ENCODE data around the gene TAS1R3. TPM values are rescaled to one million over a fixed set of nuclear protein-coding genes. Genes with fewer than 3 reads are reported as not detected.

The TAS1R3 gene
- total RNA-seq (2014; rRNA removed; shearing (Covaris generic); ENCODE audit: low replicate concordance), result not detected in 2 replicates

- in situ Hi-C loops (cut with HindIII; ENCODE audit: low pct_unique_long_range_greater_than_20kb, low sequenced_read_pairs), result no loop called here
- no peak for DNase-seq (ENCODE audit: low read depth)
These were observed at the start of gene TAS1R3 for GRCh38 chr1:1331068-1331965. TSS of gene TAS1R3 (plus strand) at chr1:1331280. CDS start at chr1:1331346, 66 bp downstream.

- no peak for DNase-seq (ENCODE audit: low read depth)
- in situ Hi-C loops (cut with HindIII; ENCODE audit: low pct_unique_long_range_greater_than_20kb, low sequenced_read_pairs), result no loop called here
These were observed 49.4 kb upstream of the TAS1R3 start for GRCh38 chr1:1281533-1282321.

- DNase-seq (ENCODE audit: low read depth), result no peak
- in situ Hi-C loops (cut with HindIII; ENCODE audit: low pct_unique_long_range_greater_than_20kb, low sequenced_read_pairs), result no loop called here
These were observed 48.1 kb upstream of the TAS1R3 start for GRCh38 chr1:1282998-1283397.

- in situ Hi-C loops (cut with HindIII; ENCODE audit: low pct_unique_long_range_greater_than_20kb, low sequenced_read_pairs), result no loop called here
- peak; percentile 26 for DNase-seq (ENCODE audit: low read depth)
These were observed 47.3 kb upstream of the TAS1R3 start for GRCh38 chr1:1283821-1284220.

- in situ Hi-C loops (cut with HindIII; ENCODE audit: low pct_unique_long_range_greater_than_20kb, low sequenced_read_pairs), result no loop called here
- no peak for DNase-seq (ENCODE audit: low read depth)
These were observed 46.6 kb upstream of the TAS1R3 start for GRCh38 chr1:1284221-1285101.

- in situ Hi-C loops (cut with HindIII; ENCODE audit: low pct_unique_long_range_greater_than_20kb, low sequenced_read_pairs), result no loop called here
- no peak for DNase-seq (ENCODE audit: low read depth)
These were observed 45.9 kb upstream of the TAS1R3 start for GRCh38 chr1:1285102-1285571.

GRCh38 chr1:1285611-1286311, 45.3 kb upstream of the TAS1R3 start:
- in situ Hi-C loops (cut with HindIII; ENCODE audit: low pct_unique_long_range_greater_than_20kb, low sequenced_read_pairs), result no loop called here
- no peak for DNase-seq (ENCODE audit: low read depth)

- in situ Hi-C loops (cut with HindIII; ENCODE audit: low pct_unique_long_range_greater_than_20kb, low sequenced_read_pairs), result no loop called here
- DNase-seq (ENCODE audit: low read depth), result no peak
These were observed 44.5 kb upstream of the TAS1R3 start for GRCh38 chr1:1286313-1287261.

GRCh38 chr1:1287288-1288110, 43.6 kb upstream of the TAS1R3 start:
- in situ Hi-C loops (cut with HindIII; ENCODE audit: low pct_unique_long_range_greater_than_20kb, low sequenced_read_pairs), result no loop called here
- no peak for DNase-seq (ENCODE audit: low read depth)

- DNase-seq (ENCODE audit: low read depth), result no peak
- in situ Hi-C loops (cut with HindIII; ENCODE audit: low pct_unique_long_range_greater_than_20kb, low sequenced_read_pairs), result no loop called here
These were observed 40.8 kb upstream of the TAS1R3 start for GRCh38 chr1:1290238-1290731.

GRCh38 chr1:1291023-1291528, 40.0 kb upstream of the TAS1R3 start:
- in situ Hi-C loops (cut with HindIII; ENCODE audit: low pct_unique_long_range_greater_than_20kb, low sequenced_read_pairs), result no loop called here
- DNase-seq (ENCODE audit: low read depth), result no peak

- in situ Hi-C loops (cut with HindIII; ENCODE audit: low pct_unique_long_range_greater_than_20kb, low sequenced_read_pairs), result no loop called here
- DNase-seq (ENCODE audit: low read depth), result peak; percentile 48
These were observed 39.3 kb upstream of the TAS1R3 start for GRCh38 chr1:1291548-1292441.

- DNase-seq (ENCODE audit: low read depth), result no peak
- in situ Hi-C loops (cut with HindIII; ENCODE audit: low pct_unique_long_range_greater_than_20kb, low sequenced_read_pairs), result no loop called here
These were observed 38.7 kb upstream of the TAS1R3 start for GRCh38 chr1:1292442-1292779.

GRCh38 chr1:1292851-1293250, 38.2 kb upstream of the TAS1R3 start:
- DNase-seq (ENCODE audit: low read depth), result no peak
- in situ Hi-C loops (cut with HindIII; ENCODE audit: low pct_unique_long_range_greater_than_20kb, low sequenced_read_pairs), result no loop called here
